PC-3 (cell line): ENCODE measurements around the gene CBFA2T2. TPM values are rescaled to one million over a fixed set of nuclear protein-coding genes. Genes with fewer than 3 reads are reported as not detected.

Experiments
- ATAC-seq: fragments of 200-7000 bp; cut with Tn5 transposase; 2 replicates; pipeline ENCODE4 v1.9.1; 2020; ENCODE audit warnings: mild to moderate bottlenecking, moderate library complexity
- BruUV-seq: library from RNA; stranded (reverse); fragments of 400-500 nt; replicated peaks from 2 replicates; lab custom pipeline; 2021; lab: Mats Ljungman, UMichigan
- CTCF ChIA-PET: fragments of 300-600 bp; sonication (Branson Sonifier 250); formaldehyde crosslinking; loops from one replicate; lab custom pipeline; 2022; ENCODE audit warnings: antibody characterized with exemption; lab: Charles Lee
- POLR2A ChIA-PET: fragments of 300-600 bp; sonication (Branson Sonifier 250); formaldehyde crosslinking; loops from one replicate; lab custom pipeline; 2022; ENCODE audit warnings: antibody characterized with exemption; ENCODE audit not compliant: unreplicated experiment; lab: Charles Lee
- DNase-seq: peaks from one replicate; pipeline ENCODE4 v3.0.0-alpha.2; 2015
- H2AFZ ChIP-seq: fragments of 300-600 bp; sonication (generic); 2 replicates; pipeline ENCODE4 v1.6.0; 2016; ENCODE audit warnings: antibody characterized with exemption, low read length
- H3F3A ChIP-seq: fragments of 300-600 bp; sonication (generic); one replicate; pipeline ENCODE4 v1.6.0; 2017; ENCODE audit warnings: antibody characterized with exemption, low read length, control low read depth, mild to moderate bottlenecking; ENCODE audit not compliant: unreplicated experiment
- H3K27ac ChIP-seq: fragments of 300-600 bp; sonication (generic); 2 replicates; pipeline ENCODE4 v1.5.1; 2016; ENCODE audit warnings: mild to moderate bottlenecking, low read length
- H3K27me3 ChIP-seq: fragments of 300-600 bp; sonication (generic); 2 replicates; pipeline ENCODE4 v1.6.1; 2016; ENCODE audit warnings: low read length, mixed read lengths
- H3K36me3 ChIP-seq: fragments of 300-600 bp; sonication (generic); 2 replicates; pipeline ENCODE4 v1.6.1; 2016; ENCODE audit warnings: low read depth, mixed run types, low read length, mixed read lengths
- H3K4me1 ChIP-seq: fragments of 300-600 bp; sonication (generic); 2 replicates; pipeline ENCODE4 v1.5.1; 2016; ENCODE audit warnings: low read length; ENCODE audit not compliant: insufficient read depth
- H3K4me2 ChIP-seq: fragments of 300-600 bp; sonication (generic); 2 replicates; pipeline ENCODE4 v1.6.0; 2016; ENCODE audit warnings: low read length
- H3K4me3 ChIP-seq: fragments of 300-600 bp; sonication (generic); 2 replicates; pipeline ENCODE4 v1.5.1; 2016; ENCODE audit warnings: mild to moderate bottlenecking, low read length, mixed read lengths
- H3K79me2 ChIP-seq: fragments of 300-600 bp; sonication (generic); 2 replicates; pipeline ENCODE4 v1.6.1; 2017; ENCODE audit warnings: low read length, mixed read lengths
- H3K9ac ChIP-seq: fragments of 300-600 bp; sonication (generic); 2 replicates; pipeline ENCODE4 v1.6.0; 2016; ENCODE audit warnings: mild to moderate bottlenecking, low read length
- H3K9me2 ChIP-seq: fragments of 300-600 bp; sonication (generic); replicated peaks from 2 replicates; pipeline ENCODE4 v1.6.1; 2016; ENCODE audit warnings: mixed run types, low read length, mixed read lengths
- H3K9me3 ChIP-seq: fragments of 300-600 bp; sonication (generic); 2 replicates; pipeline ENCODE4 v1.6.1; 2016; ENCODE audit warnings: low read length, mixed read lengths
- H4K20me1 ChIP-seq: fragments of 300-600 bp; sonication (generic); 2 replicates; pipeline ENCODE4 v1.6.1; 2016; ENCODE audit warnings: low read length, mixed read lengths
- EZH2 ChIP-seq: fragments of 300-600 bp; sonication (generic); IDR thresholded peaks from one replicate; pipeline ENCODE4 v1.6.1; 2017; ENCODE audit warnings: antibody characterized with exemption, mild to moderate bottlenecking, low read length; ENCODE audit not compliant: unreplicated experiment
- EZH2phosphoT487 ChIP-seq: fragments of 300-600 bp; sonication (generic); IDR thresholded peaks from 2 replicates; pipeline ENCODE4 v1.6.1; 2018; ENCODE audit warnings: mild to moderate bottlenecking, antibody characterized with exemption, low read length, borderline replicate concordance
- intact Hi-C: fragments of 100-400 bp; cut with micrococcal nuclease; formaldehyde crosslinking; loops from 2 replicates; pipeline ENCODE4 v1.9.0; 2023
- total RNA-seq: library from RNA; depleted of rRNA; stranded (reverse); fragments of >200 nt; gene quantifications from 2 replicates; pipeline ENCODE4 v1.2.3, GENCODE V29; 2014
- TF ChIP-seq, protein P1 (sequence below): fragments of 300-600 bp; sonication (generic); conservative IDR thresholded peaks from 2 replicates; pipeline ENCODE4 v1.5.1; 2017; ENCODE audit warnings: antibody characterized with exemption, low read depth, mild to moderate bottlenecking, low read length

CBFA2T2 gene
- total RNA-seq, 1 experiment from 2014 or later, result 9.7 TPM

DNA sequence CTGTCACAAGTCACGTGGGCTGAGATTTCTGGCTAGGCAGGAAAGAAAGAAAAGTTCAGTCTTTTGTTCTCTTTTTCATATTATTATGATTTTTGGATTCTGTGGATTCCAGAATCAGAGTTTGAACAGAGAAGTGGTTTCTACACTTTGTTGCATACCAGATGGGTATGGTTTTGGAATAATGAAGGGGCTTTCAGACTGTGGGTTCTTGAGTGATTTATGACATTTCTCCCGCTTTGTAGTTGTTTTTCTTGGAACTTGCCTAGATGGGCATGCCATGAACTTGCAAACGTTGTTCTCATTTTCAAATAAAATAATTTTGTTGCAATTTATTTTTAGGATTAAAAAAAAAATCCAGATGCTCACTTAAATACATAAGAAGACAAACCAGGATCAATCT, 34.4 kb downstream of the CBFA2T2 start:
- ATAC-seq (no peak), DNase-seq (no peak)
- Histone ChIP-seq H3K4me2 (no peak overlapping the region), H2AFZ (no peak overlapping the region), H3K9me3 (no peaks in the 10 kb centered on the region), H3K36me3 (no peaks in the 10 kb centered on the region), H3F3A (no peaks in the 10 kb centered on the region), H4K20me1 (no peaks in the 10 kb centered on the region), H3K79me2 (peaks cover 12% of the 10 kb centered on the region), H3K27me3 (no peaks in the 10 kb centered on the region), H3K9me2 (no peaks in the 10 kb centered on the region), H3K27ac (no peak overlapping the region), H3K4me1 (peaks cover 15% of the 10 kb centered on the region), H3K4me3 (no peak overlapping the region), H3K9ac (no peak overlapping the region)
- intact Hi-C loops, result no loop called here
- no TSS peak for BruUV-seq
- POLR2A ChIA-PET, result no interaction called here
- TF ChIP-seq EZH2 (no peak), EZH2phosphoT487 (no peak)
- TF ChIP-seq, protein P1, sequence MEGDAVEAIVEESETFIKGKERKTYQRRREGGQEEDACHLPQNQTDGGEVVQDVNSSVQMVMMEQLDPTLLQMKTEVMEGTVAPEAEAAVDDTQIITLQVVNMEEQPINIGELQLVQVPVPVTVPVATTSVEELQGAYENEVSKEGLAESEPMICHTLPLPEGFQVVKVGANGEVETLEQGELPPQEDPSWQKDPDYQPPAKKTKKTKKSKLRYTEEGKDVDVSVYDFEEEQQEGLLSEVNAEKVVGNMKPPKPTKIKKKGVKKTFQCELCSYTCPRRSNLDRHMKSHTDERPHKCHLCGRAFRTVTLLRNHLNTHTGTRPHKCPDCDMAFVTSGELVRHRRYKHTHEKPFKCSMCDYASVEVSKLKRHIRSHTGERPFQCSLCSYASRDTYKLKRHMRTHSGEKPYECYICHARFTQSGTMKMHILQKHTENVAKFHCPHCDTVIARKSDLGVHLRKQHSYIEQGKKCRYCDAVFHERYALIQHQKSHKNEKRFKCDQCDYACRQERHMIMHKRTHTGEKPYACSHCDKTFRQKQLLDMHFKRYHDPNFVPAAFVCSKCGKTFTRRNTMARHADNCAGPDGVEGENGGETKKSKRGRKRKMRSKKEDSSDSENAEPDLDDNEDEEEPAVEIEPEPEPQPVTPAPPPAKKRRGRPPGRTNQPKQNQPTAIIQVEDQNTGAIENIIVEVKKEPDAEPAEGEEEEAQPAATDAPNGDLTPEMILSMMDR, result no peak
- CTCF ChIA-PET, result no interaction called here

DNA sequence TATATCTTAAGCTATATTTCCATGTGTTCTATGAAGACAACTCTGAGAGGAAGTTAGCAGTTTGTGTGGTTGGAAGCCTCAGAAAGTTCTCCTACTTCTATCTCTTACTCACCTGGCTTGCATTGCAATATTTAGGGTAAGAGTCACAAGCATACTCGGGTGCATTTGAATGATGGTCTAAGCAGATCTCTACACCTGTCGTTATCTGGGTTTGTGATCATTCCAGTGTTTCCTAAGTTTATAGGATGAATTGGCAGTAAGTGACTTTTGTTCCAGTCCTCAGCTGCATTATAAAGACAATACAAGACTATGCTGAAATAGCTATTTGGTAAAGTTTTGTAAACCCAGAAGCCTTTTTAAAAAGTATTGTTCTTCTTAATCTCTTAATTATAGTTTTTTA, 36.9 kb downstream of the CBFA2T2 start:
- Histone ChIP-seq H3K4me1 (peaks cover 15% of the 10 kb centered on the region), H3K4me2 (peak overlapping the region; percentile 52), H3K4me3 (no peak overlapping the region), H3K79me2 (peaks cover 8% of the 10 kb centered on the region; the same call in 1 of the 2 replicates), H3K9ac (no peak overlapping the region), H3K36me3 (no peaks in the 10 kb centered on the region), H3K27me3 (no peaks in the 10 kb centered on the region), H3F3A (no peaks in the 10 kb centered on the region), H4K20me1 (no peaks in the 10 kb centered on the region), H3K27ac (peak overlapping the region; percentile 31; the same call in 1 of the 2 replicates), H3K9me3 (no peaks in the 10 kb centered on the region), H2AFZ (no peak overlapping the region), H3K9me2 (no peaks in the 10 kb centered on the region)
- peak; percentile 78 for ATAC-seq
- POLR2A ChIA-PET, result interaction anchor here (0.6 kb wide), 2 partner anchors 96 to 468 kb away, joined by 4 to 9 read pairs; no protein-coding TSS in a partner anchor
- DNase-seq, result peak; percentile 64
- TF ChIP-seq EZH2, result no peak
- TF ChIP-seq EZH2phosphoT487, result no peak
- TF ChIP-seq, protein P1, result no peak
- BruUV-seq, result no TSS peak
- intact Hi-C loops, result no loop called here
- CTCF ChIA-PET, result interaction anchor here (0.6 to 1.2 kb wide), 3 partner anchors 123 to 197 kb away, joined by 3 to 14 read pairs (median 3); no protein-coding TSS in a partner anchor

DNA sequence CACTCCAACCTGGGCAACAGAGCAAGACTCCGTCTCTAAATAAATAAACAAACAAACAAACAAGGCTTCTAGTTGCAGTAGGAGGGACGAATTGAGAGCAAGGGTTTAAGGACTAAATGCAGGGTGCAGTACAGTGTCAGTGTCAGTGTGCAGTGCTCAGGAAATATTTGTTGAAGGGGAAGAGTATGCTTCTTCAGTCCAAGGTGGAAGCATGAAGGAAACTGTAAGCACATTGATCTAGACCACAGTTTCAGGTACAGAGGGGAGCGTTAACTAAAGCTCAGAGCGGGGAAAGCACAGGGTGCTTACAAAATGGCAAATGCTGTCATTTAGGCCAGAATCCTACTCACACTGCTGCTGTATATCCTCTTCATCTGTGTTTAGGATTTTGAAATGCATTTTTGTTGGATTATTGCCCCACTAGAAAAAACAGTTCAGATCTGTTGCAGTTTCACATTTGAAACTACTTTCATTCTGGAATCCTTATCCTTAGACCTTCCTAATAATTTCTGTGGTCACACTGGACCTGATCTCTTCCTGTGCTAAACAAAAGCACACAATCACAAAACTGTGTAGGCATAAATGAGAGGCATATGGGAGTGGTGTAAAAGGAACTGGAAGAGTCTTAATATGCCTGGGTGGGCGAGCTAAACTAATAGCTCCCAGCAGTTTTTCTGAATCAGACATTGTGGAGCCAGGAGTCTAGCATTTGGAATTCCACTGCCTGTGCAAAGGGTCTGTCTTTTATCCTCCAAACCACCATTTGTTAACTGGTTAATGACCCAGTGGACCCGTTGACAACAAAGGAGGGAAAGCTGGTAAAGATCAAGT, 41.4 kb downstream of the CBFA2T2 start:
- Histone ChIP-seq H3K36me3 (no peaks in the 10 kb centered on the region), H3K27ac (no peak overlapping the region), H4K20me1 (no peaks in the 10 kb centered on the region), H3K9me3 (no peaks in the 10 kb centered on the region), H2AFZ (no peak overlapping the region), H3K27me3 (no peaks in the 10 kb centered on the region), H3F3A (no peaks in the 10 kb centered on the region), H3K4me2 (no peak overlapping the region), H3K79me2 (no peaks in the 10 kb centered on the region), H3K9me2 (no peaks in the 10 kb centered on the region), H3K4me3 (no peak overlapping the region), H3K9ac (no peak overlapping the region), H3K4me1 (peaks cover 10% of the 10 kb centered on the region)
- POLR2A ChIA-PET, result no interaction called here
- TF ChIP-seq, protein P1, result no peak
- TF ChIP-seq EZH2phosphoT487 (no peak), EZH2 (no peak)
- BruUV-seq, result no TSS peak
- CTCF ChIA-PET, result no interaction called here
- intact Hi-C loops, result loop anchor here (10.0 kb wide), 1 partner anchor 76 kb away; no protein-coding TSS in a partner anchor
- ATAC-seq (peak; percentile 39), DNase-seq (no peak)
